Activated T-cell treated with anti-CD3 and anti-CD28 coated beads for 24 hours (primary cell): Measurements from ENCODE around the gene ARHGEF28.

Experiments used
- DNase-seq: peaks from one replicate; pipeline ENCODE4 v3.0.0-alpha.2; 2020; ENCODE audit warnings: low read depth

Gene ARHGEF28

GRCh38 chr5:73857446-73857845 lies 231.4 kb downstream of the ARHGEF28 start:
- no peak for DNase-seq

DNA sequence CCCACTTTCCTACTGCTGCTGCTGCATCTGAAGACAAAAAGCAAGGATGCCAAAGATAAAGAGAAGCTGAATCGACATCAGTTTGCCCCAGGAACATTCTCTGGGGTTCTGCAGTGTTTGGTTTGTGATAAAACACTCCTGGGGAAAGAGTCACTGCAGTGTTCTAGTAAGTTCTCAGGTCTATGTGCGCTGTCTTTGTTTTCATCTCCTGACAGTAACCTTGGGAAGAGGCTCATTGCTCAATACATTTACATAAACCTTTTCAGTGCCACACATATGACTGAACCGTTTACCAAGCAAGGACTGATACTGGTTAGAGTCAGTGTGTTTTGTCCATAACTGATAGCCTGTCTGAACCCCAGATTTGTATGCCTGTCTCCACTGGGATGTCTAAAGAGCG lies 232.1 kb downstream of the ARHGEF28 start:
- DNase-seq, result no peak

DNA sequence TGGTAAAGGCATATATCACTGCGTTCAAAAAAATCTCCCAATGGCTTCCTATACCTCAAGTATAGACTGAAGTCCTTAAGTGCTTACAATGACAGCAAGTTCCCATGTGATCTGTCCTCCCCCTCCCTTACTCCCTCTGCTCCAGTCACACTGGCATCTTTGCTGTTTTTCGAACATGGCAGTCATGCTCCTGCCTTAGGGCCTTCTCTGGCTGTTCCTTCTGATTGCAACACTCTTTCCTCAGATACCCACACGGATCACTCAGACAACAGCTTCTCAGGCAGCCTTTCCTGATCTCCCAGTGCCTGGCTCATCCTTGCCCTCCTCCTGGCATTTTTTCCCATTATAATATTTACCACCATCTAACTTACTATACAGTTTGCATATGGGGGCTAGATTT lies 232.8 kb downstream of the ARHGEF28 start:
- no peak for DNase-seq

DNA sequence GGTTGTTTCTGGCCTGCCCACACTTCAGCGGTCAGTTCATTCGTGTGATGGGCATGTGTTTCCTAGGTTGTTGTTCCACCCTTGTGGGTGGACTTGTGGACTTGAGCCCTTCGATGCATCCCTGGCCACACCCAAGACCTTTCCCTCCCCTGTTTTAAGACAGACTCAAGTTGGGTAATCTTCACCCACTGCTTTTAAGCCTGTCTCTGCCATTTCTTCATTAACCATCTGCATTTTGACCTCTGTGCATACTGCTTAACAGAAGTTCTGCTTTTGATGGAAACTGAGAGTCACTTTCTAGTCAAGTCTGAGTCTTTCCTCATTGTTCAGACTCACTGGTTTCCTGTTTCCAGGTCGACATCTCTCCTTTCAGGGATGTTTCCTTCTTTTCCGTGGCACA lies 233.7 kb downstream of the ARHGEF28 start:
- no peak for DNase-seq

GRCh38 chr5:73861313-73861988 lies 235.5 kb downstream of the ARHGEF28 start:
- no peak for DNase-seq

DNA sequence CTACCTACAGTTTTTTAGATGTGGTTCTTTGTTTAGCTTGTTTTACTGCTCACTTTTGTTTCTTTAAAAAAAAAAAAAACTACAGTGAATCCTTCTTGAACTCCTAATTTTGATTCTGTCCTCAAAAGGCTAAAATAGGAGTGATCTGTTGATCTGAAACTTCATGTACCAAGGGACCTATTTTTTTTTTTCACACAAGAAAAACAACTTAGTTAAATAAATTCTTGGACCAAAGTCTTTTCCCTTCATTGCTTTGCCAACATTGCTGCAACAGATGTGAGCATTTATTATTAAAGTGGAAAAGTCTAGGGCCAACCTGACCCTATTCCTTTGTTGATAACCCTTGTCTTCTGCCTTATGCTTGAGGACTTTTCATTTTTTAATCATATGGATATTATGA lies 236.8 kb downstream of the ARHGEF28 start:
- DNase-seq, result no peak

GRCh38 chr5:73863876-73864275 lies 237.9 kb downstream of the ARHGEF28 start:
- no peak for DNase-seq

DNA sequence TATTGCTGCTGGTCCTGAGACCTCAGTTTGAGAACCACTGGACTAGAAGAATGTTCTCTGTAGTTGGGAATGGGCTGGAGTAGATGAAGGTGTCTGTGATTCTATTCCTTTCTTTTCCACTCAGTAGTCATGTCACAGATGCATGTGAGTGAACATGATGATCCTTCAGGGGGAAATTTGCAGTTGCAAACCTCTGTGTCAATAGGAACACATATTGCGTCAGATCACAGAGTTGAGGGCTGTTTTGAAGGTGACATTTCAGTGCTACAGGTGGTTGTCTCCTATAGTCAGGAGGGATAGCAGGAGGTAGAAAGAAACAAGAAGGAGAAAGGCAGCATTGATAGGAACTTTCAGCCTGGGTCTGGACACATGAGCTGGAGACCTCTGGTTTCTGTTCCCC lies 239.3 kb downstream of the ARHGEF28 start:
- no peak for DNase-seq

- no peak for DNase-seq
These were observed 241.6 kb downstream of the ARHGEF28 start for GRCh38 chr5:73867345-73868335.

GRCh38 chr5:73883646-73884045 lies 257.6 kb downstream of the ARHGEF28 start:
- DNase-seq, result no peak

- no peak for DNase-seq
These were observed 261.7 kb downstream of the ARHGEF28 start for GRCh38 chr5:73887688-73888087.

GRCh38 chr5:73890569-73890968 lies 264.6 kb downstream of the ARHGEF28 start:
- no peak for DNase-seq

GRCh38 chr5:73892218-73892617 lies 266.2 kb downstream of the ARHGEF28 start:
- no peak for DNase-seq

GRCh38 chr5:73892806-73893205 lies 266.8 kb downstream of the ARHGEF28 start:
- no peak for DNase-seq

DNA sequence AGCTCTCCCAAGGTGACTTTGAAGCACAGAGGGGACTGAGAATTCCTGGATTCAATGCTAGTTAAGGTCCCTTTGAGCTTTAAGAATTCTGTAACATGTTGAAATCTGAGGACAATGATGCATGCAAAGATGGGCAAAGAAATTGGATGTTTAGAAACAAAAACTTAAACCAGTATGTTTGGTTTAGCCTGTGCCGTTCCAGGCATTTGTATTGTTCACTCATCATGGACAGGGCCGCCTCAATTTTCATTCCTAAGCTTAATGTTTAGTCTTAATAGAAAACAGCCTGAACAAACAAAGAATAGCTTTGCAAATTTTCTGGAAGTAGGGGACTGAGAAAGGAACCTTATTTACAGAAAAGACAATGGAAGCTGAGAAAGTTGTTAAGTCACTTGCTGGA lies 267.8 kb downstream of the ARHGEF28 start:
- DNase-seq, result no peak

- no peak for DNase-seq
These were observed 268.9 kb downstream of the ARHGEF28 start for GRCh38 chr5:73894860-73895259.

- no peak for DNase-seq
These were observed 269.5 kb downstream of the ARHGEF28 start for GRCh38 chr5:73895471-73895870.

DNA sequence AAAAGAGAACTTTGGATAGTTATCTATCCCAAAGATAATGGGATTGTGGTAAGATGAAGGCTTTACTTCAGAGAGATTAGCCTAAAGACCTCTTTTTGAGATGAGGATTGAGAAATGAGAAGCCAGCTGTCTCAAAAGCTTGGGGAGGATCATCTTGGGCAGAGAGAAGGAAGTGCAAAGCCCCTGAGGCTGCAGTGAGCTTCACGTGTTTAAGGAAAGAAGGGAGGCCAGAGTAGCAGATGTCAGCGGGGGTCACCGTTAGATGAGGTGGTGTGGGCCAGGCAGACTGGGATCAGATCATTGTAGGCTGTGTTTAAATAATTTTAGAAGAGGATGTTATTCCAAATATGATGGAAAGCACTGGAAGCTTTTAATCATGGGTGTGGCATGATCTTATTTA lies 270.1 kb downstream of the ARHGEF28 start:
- DNase-seq, result no peak

GRCh38 chr5:73896668-73897067 lies 270.7 kb downstream of the ARHGEF28 start:
- no peak for DNase-seq

DNA sequence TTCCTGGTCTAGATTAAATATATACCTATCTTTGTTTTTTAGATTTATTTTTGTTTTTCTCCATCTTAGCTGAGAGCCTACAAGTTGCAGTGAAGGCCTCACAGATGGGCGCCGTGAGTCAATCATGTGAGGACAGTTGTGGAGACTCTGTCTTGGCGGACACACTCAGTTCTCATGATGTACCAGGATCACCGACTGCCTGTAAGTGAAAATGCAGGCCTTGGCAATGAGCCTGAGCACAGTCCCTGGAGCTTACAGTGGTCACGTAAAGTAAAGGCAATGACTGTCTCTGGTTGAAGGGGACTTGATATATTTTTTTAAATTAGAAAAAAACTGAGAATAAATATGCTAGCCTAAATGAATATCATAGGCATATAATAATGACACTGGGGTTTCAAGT lies 271.9 kb downstream of the ARHGEF28 start:
- no peak for DNase-seq

GRCh38 chr5:73899055-73899454 lies 273.1 kb downstream of the ARHGEF28 start:
- DNase-seq, result no peak

DNA sequence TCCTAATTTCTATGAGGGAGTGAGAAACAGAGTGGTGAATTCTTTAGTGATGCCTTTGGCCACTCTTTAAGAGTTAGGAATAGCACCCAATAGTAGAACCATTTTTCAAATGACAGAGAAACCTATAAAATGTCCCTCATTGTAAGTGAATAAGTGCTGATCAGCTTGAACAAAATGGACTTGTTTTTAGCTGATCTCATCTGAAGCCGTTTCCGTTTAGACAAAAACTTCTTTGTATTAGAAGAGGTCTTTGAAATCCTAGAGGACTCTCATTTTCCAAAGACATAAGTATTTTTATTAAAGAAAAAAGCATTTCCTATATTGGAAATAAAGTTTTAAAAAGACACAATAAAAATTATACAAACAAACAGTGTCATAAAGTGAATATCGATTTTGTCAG lies 273.9 kb downstream of the ARHGEF28 start:
- DNase-seq, result no peak

DNA sequence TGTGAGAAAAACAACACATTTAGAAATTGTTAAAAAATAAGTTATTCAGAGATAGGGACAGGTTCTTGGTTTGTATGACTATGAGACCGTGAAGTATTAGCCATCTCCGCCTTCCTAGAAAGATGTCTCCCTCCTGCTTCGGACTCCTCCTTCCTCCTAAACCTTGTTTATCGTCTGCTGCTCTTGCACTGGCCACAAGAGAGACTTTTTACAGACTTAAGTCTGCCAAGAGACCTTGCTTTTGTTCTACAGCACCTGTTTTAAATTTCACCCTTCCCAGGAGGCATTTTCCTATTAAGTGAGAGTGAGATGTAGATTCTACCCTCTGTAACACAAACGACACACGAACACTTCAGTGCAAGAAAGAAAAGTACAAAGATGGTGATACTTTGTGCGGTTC lies 274.6 kb downstream of the ARHGEF28 start:
- DNase-seq, result no peak
